ENCODE data around the gene SENP1. TPM values are rescaled to one million over a fixed set of nuclear protein-coding genes. Genes with fewer than 3 reads are reported as not detected.

SENP1 gene
- total RNA-seq, 4 donors from 2014 or later, result 7.8 to 19.1 (median 16.5) TPM

GRCh38 chr12:48040354-48040753 lies 65.5 kb downstream of the SENP1 start:
- no peaks in the 10 kb centered on the region for H3K9me3 ChIP-seq
- intact Hi-C loops (cut with DNase I), result no loop called here
- no peak overlapping the region for H3K27ac ChIP-seq
- no peaks in the 10 kb centered on the region for H3K27me3 ChIP-seq
- no peak overlapping the region for H3K4me3 ChIP-seq
- WGBS, 2 donors, result 71 to 82% methylated on average over 3 of the region's 3 CpGs
- H3K4me1 ChIP-seq, result no peaks in the 10 kb centered on the region
- peaks cover 0 to 27% (median 7%) of the 10 kb centered on the region in 3 donors for H3K36me3 ChIP-seq
- no peak for DNase-seq
- no peak for TF ChIP-seq POLR2A (IDR thresholded peaks at IDR 0.05)
- no peak for TF ChIP-seq CTCF (IDR thresholded peaks at IDR 0.05)

- no peaks in the 10 kb centered on the region for H3K27me3 ChIP-seq
- no peaks in the 10 kb centered on the region for H3K4me1 ChIP-seq
- DNase-seq, result no peak
- 67 to 91% methylated on average over 1 of the region's 1 CpG for WGBS, 2 donors
- H3K27ac ChIP-seq, result no peak overlapping the region
- no peaks in the 10 kb centered on the region for H3K9me3 ChIP-seq
- intact Hi-C loops (cut with DNase I), result no loop called here
- no peak overlapping the region for H3K4me3 ChIP-seq
- TF ChIP-seq CTCF (IDR thresholded peaks at IDR 0.05) (no peak), POLR2A (IDR thresholded peaks at IDR 0.05) (no peak)
- H3K36me3 ChIP-seq, result peaks cover 0 to 15% (median 0%) of the 10 kb centered on the region in 3 donors
Measured at GRCh38 chr12:48039151-48039550, 66.7 kb downstream of the SENP1 start.

- H3K36me3 ChIP-seq, result peaks cover 0 to 4% (median 0%) of the 10 kb centered on the region in 3 donors
- H3K9me3 ChIP-seq, result no peaks in the 10 kb centered on the region
- no peaks in the 10 kb centered on the region for H3K27me3 ChIP-seq
- H3K4me3 ChIP-seq, result no peak overlapping the region
- H3K4me1 ChIP-seq, result no peaks in the 10 kb centered on the region
- 64 to 82% methylated on average over 5 of the region's 5 CpGs for WGBS, 2 donors
- H3K27ac ChIP-seq, result no peak overlapping the region
- no peak for DNase-seq
- TF ChIP-seq POLR2A (IDR thresholded peaks at IDR 0.05) (no peak), CTCF (IDR thresholded peaks at IDR 0.05) (no peak)
- intact Hi-C loops (cut with DNase I), result no loop called here
Measured at GRCh38 chr12:48038085-48038484, 67.8 kb downstream of the SENP1 start.

- intact Hi-C loops (cut with DNase I), result no loop called here
- Histone ChIP-seq H3K27me3 (no peaks in the 10 kb centered on the region), H3K9me3 (no peaks in the 10 kb centered on the region), H3K27ac (no peak overlapping the region), H3K4me1 (no peaks in the 10 kb centered on the region), H3K36me3 (no peaks in the 10 kb centered on the region), H3K4me3 (no peak overlapping the region)
- no peak for DNase-seq
- no peak for TF ChIP-seq CTCF (IDR thresholded peaks at IDR 0.05)
- TF ChIP-seq POLR2A (IDR thresholded peaks at IDR 0.05), result no peak
- 52 to 55% methylated on average over 6 to 9 of the region's 9 CpGs for WGBS, 2 donors
Measured at GRCh38 chr12:48037267-48037915, 68.5 kb downstream of the SENP1 start.

GRCh38 chr12:48036818-48037217 lies 69.1 kb downstream of the SENP1 start:
- no peaks in the 10 kb centered on the region for H3K9me3 ChIP-seq
- H3K4me3 ChIP-seq, result no peak overlapping the region
- no peak overlapping the region for H3K27ac ChIP-seq
- H3K36me3 ChIP-seq, result no peaks in the 10 kb centered on the region
- no peaks in the 10 kb centered on the region for H3K27me3 ChIP-seq
- DNase-seq, result no peak
- H3K4me1 ChIP-seq, result no peaks in the 10 kb centered on the region
- intact Hi-C loops (cut with DNase I), result no loop called here
- TF ChIP-seq CTCF (IDR thresholded peaks at IDR 0.05) (no peak), POLR2A (IDR thresholded peaks at IDR 0.05) (no peak)
- 84 to 93% methylated on average over 3 of the region's 4 CpGs for WGBS, 2 donors
